HUES64 (cell line): ENCODE data around the gene C17orf114.

Experiments
- H3K27ac ChIP-seq: 2 replicates; pipeline ENCODE4 v1.7.0; 2013; ENCODE audit warnings: low read depth, low read length, inconsistent platforms
- H3K27me3 ChIP-seq: 2 replicates; pipeline ENCODE4 v1.6.1; 2013; ENCODE audit warnings: mild to moderate bottlenecking, low read length; ENCODE audit not compliant: insufficient read depth
- H3K36me3 ChIP-seq: 2 replicates; pipeline ENCODE4 v1.6.1; 2013; ENCODE audit warnings: mild to moderate bottlenecking, low read length; ENCODE audit not compliant: insufficient read depth
- H3K4me1 ChIP-seq: 2 replicates; pipeline ENCODE4 v1.6.1; 2013; ENCODE audit warnings: mild to moderate bottlenecking, low read length, moderate library complexity; ENCODE audit not compliant: insufficient read depth
- H3K4me3 ChIP-seq: 2 replicates; pipeline ENCODE4 v1.5.1; 2013; ENCODE audit warnings: mild to moderate bottlenecking, low read length, moderate library complexity
- H3K9ac ChIP-seq: 2 replicates; pipeline ENCODE4 v1.6.1; 2013; ENCODE audit warnings: mild to moderate bottlenecking, low read depth, low read length
- H3K9me3 ChIP-seq: 2 replicates; pipeline ENCODE4 v1.6.1; 2013; ENCODE audit warnings: low read depth, low read length; ENCODE audit not compliant: insufficient read depth
- WGBS: fragments of 150-250, 120-280 bp; methylation state at CpG from one replicate; pipeline ENCODE4 v1.1.7; 2013; ENCODE audit warnings: missing lambda C conversion rate; 5-methylcytosine and 5-hydroxymethylcytosine counted together

The C17orf114 gene

DNA sequence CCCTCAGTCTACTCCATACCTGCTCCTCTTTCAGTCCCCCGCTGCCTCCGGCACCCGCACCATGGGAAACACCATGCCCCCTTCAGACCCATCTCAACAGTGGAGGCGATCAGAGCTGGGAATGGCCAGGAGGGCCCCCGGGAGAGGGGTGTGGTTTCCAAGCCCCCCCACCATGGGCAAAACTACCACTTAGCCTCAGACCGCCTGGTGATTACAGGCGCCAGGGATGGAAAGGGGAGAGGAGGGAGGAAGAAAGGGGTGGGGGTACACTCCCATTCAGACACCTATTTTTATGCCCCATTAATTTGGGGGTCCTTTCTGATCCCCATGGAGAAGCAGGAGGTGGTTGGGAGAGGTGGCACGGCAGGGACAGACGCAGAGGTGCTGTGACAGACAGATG lies at the start of gene C17orf114:
C17orf114 (minus strand) TSS at position 101 of the 400 bp plus-strand sequence.
- H3K9ac ChIP-seq: no peak within 1 kb of the TSS
- peaks cover 19% of the 10 kb centered on the region for H3K36me3 ChIP-seq
- H3K27me3 ChIP-seq: no peaks in the 10 kb centered on the region
- WGBS: 87% methylated on average over 8 of the region's 9 CpGs
- no peak within 1 kb of the TSS for H3K4me3 ChIP-seq
- no peak within 1 kb of the TSS for H3K27ac ChIP-seq
- peaks cover 5% of the 10 kb centered on the region; the same call in 1 of the 2 replicates for H3K4me1 ChIP-seq
- H3K9me3 ChIP-seq: no peaks in the 10 kb centered on the region

DNA sequence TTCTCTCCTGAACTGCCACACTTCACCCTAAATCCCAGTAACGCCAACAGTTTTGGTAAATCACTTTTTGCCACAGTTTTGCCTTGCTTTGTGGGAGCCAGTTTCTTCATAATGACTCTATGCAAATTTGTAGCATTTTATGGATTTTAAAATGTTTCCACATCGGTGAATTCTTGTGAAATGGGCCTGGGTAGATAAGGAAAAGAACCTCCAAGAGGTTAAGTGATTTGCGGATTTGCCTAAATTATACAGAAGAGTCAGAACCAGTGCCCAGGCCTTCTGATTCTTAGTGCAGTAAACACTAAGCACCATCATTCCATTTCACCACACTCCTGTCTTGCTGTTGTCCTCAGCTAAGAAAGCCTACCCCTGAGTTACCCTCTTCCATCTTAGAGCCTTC lies 49.0 kb upstream of the C17orf114 start:
- WGBS: 94% methylated on average over 3 of the region's 3 CpGs
- peak overlapping the region; percentile 39; the same call in 1 of the 2 replicates for H3K27ac ChIP-seq

DNA sequence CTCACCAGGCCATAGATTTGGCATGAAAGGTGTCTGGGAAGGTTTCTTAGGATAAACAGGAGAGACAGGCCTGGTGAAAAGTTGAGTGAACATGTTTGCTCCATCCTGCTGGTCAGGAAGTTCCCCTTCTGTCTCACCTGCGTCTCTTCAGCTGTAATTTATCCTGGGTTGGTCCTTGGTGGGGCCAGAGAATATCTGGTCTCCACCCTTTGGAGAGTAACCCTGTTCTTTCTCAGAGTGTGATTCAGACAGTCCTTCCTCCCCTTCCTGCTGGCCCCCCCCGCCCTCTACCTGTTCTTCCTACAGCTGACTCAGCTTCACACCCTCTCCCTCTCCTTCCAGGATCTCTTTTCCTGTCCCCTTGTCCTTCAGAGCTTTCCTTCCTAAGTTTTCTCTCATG lies 48.1 kb upstream of the C17orf114 start:
- Histone ChIP-seq H3K9ac (no peak overlapping the region), H3K4me1 (peaks cover 41% of the 10 kb centered on the region), H3K9me3 (no peaks in the 10 kb centered on the region), H3K4me3 (no peak overlapping the region), H3K27ac (peak overlapping the region; percentile 45; the same call in 1 of the 2 replicates), H3K27me3 (no peaks in the 10 kb centered on the region), H3K36me3 (no peaks in the 10 kb centered on the region)
- WGBS: 72% methylated on average over 2 of the region's 2 CpGs

More for the DNA sequence above, 49.0 kb upstream of the C17orf114 start:
- no peak overlapping the region for H3K4me3 ChIP-seq
- no peaks in the 10 kb centered on the region for H3K27me3 ChIP-seq
- peaks cover 45% of the 10 kb centered on the region for H3K4me1 ChIP-seq
- H3K36me3 ChIP-seq: no peaks in the 10 kb centered on the region
- H3K9me3 ChIP-seq: no peaks in the 10 kb centered on the region
- H3K9ac ChIP-seq: no peak overlapping the region

DNA sequence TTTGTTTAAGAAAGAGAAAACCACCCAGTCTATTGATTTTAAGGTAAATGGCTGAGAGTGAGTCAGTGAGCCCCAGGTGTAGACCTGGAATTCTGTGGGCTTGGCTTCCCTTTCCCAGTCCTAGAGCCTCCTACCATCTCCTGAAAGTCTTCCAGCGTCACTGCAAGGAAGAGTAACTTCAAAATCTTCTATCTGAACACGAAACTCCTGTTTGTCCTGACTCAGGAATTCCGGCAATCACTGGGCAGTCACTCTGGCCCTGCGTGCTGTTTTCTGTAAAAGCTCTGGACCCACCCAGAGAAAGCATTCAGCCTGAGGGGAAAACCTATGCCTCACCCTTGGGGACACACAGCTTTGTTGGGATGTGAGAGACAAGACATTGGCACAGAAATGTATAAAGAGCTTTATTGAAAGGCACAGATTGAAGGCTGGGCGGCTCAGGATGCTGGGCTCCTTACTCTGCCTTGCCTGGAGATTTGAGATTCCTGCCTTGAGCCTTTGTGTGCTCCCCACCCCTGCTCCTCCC lies 46.9 kb upstream of the C17orf114 start:
- no peaks in the 10 kb centered on the region for H3K9me3 ChIP-seq
- H3K4me1 ChIP-seq: peaks cover 36% of the 10 kb centered on the region
- H3K27me3 ChIP-seq: no peaks in the 10 kb centered on the region
- no peak overlapping the region for H3K4me3 ChIP-seq
- peak overlapping the region; percentile 32; the same call in 1 of the 2 replicates for H3K9ac ChIP-seq
- H3K27ac ChIP-seq: peak overlapping the region; percentile 89
- WGBS: 50% methylated on average over 5 of the region's 5 CpGs
- no peaks in the 10 kb centered on the region for H3K36me3 ChIP-seq

DNA sequence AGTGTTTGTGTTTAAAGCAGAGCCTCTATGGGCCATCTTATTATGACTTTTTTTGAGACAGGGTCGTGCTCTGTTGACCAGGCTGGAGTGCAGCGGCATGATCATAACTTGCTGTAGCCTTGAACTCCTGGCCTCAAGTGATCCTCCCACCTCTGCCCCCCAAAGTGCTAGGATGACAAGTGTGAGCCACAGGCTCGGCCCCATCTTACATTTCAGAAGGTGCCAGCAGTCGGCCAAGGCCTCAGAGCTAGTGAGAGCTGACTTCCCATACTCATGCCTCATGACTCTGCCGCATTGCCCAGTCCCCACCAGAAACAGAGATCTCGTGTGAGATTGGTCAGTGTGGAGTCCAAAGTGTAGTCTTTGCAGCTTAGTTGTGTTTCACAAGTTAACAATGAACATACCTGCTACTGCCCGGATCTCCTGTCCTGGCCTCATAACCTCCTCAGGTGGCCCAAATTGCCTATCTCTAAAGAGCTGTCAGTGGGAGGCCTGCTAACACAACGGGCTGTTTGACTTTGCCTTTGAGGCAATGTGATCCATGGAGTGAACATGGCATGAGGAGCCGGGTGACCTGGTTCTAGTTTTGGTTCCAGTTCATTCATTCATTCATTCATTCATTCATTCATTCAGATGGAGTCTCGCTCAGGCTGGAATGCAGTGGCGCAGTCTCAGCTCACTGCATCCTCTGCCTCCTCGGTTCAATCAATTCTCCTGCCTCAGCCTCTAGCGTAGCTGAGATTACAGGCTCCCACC lies 44.7 kb upstream of the C17orf114 start:
- Histone ChIP-seq H3K9ac (no peak overlapping the region), H3K36me3 (no peaks in the 10 kb centered on the region), H3K4me1 (peaks cover 28% of the 10 kb centered on the region), H3K27ac (no peak overlapping the region), H3K27me3 (no peaks in the 10 kb centered on the region), H3K9me3 (no peaks in the 10 kb centered on the region), H3K4me3 (no peak overlapping the region)
- WGBS: 86% methylated on average over 13 of the region's 13 CpGs

DNA sequence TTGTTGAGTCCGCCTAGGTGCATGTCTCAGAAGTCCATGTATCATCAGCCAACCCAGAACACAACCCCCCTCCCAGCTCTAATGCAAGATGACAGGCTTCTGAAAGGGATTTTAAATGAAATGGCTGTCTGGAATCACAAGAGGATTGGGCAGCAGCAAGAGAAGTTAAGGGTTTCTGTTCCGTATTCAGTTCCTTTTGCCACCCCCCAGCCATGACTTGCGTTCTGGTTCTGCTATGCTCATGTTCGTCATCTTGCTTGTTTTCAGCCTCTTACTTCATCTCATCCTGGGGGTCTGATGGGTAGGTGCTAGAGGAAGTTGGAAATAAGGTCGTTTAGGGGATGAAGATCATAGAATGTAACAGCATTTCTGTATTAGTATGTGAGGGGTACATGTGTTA lies 43.0 kb upstream of the C17orf114 start:
- H3K27me3 ChIP-seq: no peaks in the 10 kb centered on the region
- whole genome bisulfite sequencing: 80% methylated on average over 5 of the region's 5 CpGs
- no peak overlapping the region for H3K27ac ChIP-seq
- H3K9ac ChIP-seq: no peak overlapping the region
- no peaks in the 10 kb centered on the region for H3K36me3 ChIP-seq
- no peaks in the 10 kb centered on the region for H3K9me3 ChIP-seq
- peaks cover 15% of the 10 kb centered on the region for H3K4me1 ChIP-seq
- no peak overlapping the region for H3K4me3 ChIP-seq

DNA sequence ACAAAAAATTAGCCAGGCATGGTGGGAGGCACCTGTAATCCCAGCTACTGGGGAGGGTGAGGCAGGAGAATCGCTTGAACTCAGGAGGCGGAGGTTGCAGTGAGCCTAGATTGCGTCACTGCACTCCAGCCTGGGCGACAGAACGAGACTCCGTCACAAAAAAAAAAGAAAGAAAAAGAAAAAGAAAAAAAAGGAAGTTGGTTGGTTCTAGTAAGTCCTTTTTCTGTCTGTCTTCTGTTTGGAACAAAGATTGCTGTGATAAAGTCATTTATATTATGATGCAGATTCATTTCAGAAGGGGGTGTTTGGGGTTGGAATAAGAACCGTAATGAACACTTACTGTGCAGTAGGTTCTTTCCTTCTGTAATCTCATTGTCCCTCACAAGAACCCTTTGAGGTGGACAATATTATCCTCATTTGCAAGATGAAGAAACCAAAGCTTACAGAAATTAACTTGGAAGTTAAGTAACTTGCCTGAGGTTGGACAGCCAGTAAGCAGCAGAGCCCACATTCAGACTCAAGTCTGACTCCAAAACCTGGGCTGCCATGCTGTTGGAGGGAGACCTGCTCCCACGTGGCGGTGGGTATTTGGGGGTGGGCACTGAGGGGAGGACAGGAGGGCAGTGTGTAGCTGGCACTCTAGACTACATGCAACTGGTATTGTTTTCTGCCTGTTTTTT lies 41.3 kb upstream of the C17orf114 start:
- H3K4me3 ChIP-seq: no peak overlapping the region
- no peaks in the 10 kb centered on the region for H3K36me3 ChIP-seq
- WGBS: 85% methylated on average over 8 of the region's 9 CpGs
- H3K4me1 ChIP-seq: no peaks in the 10 kb centered on the region
- H3K27me3 ChIP-seq: no peaks in the 10 kb centered on the region
- H3K27ac ChIP-seq: no peak overlapping the region
- no peaks in the 10 kb centered on the region for H3K9me3 ChIP-seq
- no peak overlapping the region for H3K9ac ChIP-seq

DNA sequence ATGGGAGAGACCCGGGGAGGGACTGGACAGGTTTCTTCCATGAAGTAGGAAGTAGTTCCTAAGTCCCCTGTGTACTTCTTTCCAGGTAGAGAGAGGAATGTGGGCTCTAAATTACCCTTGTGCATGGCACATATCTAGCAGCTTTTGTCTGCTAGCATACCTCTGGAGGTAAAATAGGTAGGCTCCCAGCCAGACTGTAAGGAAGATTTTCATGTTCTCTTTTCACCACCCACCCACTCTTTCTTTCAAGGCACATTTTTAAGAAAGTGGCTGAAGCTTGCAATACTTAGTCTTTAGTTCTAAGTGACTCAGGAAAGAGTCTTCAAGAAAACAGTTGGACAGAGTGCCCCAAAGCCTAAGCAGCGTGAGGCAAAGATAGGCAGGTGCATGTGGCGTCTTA lies 40.2 kb upstream of the C17orf114 start:
- Histone ChIP-seq H3K4me3 (no peak overlapping the region), H3K9ac (no peak overlapping the region), H3K27me3 (no peaks in the 10 kb centered on the region), H3K4me1 (peaks cover 6% of the 10 kb centered on the region; the same call in 1 of the 2 replicates), H3K27ac (no peak overlapping the region), H3K36me3 (peaks cover 8% of the 10 kb centered on the region; the same call in 1 of the 2 replicates), H3K9me3 (no peaks in the 10 kb centered on the region)
- WGBS: 93% methylated on average over 3 of the region's 3 CpGs

DNA sequence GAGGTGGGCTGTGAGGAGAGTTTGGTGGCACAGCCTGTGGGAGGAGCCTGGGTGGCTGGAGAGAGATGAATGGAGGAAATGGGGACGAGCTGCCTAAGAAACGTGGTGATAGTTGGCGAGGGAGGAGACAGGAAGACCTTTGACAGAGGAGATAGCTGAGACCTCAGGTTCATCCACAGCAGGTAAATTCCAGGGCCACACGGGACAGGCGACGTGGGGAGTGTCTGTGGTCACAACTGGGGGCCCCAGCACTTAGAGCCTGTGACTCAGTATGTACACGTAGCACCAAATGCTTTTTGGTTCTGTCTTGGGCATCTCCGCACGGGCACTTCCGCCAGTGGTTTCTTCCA lies 38.7 kb upstream of the C17orf114 start:
- Histone ChIP-seq H3K27me3 (no peaks in the 10 kb centered on the region), H3K4me1 (peaks cover 6% of the 10 kb centered on the region; the same call in 1 of the 2 replicates), H3K27ac (no peak overlapping the region), H3K36me3 (peaks cover 8% of the 10 kb centered on the region; the same call in 1 of the 2 replicates), H3K9ac (no peak overlapping the region), H3K4me3 (no peak overlapping the region), H3K9me3 (no peaks in the 10 kb centered on the region)
- WGBS: 79% methylated on average over 10 of the region's 10 CpGs

DNA sequence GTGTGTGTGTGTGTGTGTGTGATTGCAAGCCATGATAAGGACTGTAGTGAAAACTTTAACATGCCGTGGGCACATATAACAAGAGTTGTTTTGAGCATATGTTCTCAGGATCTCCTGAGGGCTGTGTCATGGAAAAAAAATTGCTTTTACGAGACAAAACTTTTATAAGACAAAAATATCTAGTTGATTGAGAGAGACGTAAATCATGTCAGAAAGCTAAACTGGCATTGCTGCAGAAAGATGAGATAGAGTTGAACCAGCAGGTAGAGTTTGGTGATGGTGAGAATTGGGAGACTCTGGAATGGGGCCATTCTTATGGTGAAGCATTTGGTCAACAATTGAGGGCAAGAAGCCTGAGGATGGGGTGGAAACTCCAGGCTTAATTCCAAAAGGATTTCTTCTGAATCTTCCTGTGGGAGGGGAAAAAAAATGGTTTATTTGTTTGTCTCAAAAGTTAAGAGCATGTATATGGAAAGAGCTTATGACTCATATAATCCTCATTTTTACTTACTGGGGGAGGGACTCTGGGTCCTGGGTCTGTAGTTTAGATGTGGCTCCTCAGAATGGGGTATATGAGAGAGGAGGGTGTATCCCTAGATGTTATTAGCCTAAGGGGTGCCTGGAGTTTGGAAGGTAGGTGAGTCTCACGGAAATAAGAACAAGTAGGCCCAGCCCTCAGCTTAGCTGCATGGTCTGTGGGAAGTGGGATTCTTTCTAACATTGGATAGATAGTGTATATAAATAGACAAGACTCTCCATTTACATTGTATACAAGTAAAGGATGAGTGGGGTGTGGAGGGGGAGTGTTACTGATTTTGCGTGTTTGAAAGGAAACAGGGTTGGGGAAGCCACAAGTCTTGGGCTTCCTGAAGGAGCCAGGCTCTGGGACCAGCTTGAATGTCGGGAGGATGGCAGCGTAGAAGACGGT lies 38.1 kb upstream of the C17orf114 start:
- no peak overlapping the region for H3K27ac ChIP-seq

More for the DNA sequence above, 38.1 kb upstream of the C17orf114 start:
- Histone ChIP-seq H3K36me3 (peaks cover 8% of the 10 kb centered on the region; the same call in 1 of the 2 replicates), H3K4me1 (peaks cover 6% of the 10 kb centered on the region; the same call in 1 of the 2 replicates), H3K9me3 (no peaks in the 10 kb centered on the region), H3K4me3 (no peak overlapping the region), H3K9ac (no peak overlapping the region), H3K27me3 (no peaks in the 10 kb centered on the region)
- 92% methylated on average over 8 of the region's 8 CpGs for WGBS
